NT2/D1 (cell line): ENCODE results near the gene MLLT3.

Experiments
- SUZ12 ChIP-seq: IDR thresholded peaks from 2 replicates; pipeline ENCODE4 v1.6.1; 2011; ENCODE audit not compliant: insufficient read length, insufficient read depth; ENCODE audit errors: extremely low read depth
- YY1 ChIP-seq: IDR thresholded peaks from 2 replicates; pipeline ENCODE4 v1.6.1; 2011; ENCODE audit not compliant: insufficient read length, insufficient read depth

DNA sequence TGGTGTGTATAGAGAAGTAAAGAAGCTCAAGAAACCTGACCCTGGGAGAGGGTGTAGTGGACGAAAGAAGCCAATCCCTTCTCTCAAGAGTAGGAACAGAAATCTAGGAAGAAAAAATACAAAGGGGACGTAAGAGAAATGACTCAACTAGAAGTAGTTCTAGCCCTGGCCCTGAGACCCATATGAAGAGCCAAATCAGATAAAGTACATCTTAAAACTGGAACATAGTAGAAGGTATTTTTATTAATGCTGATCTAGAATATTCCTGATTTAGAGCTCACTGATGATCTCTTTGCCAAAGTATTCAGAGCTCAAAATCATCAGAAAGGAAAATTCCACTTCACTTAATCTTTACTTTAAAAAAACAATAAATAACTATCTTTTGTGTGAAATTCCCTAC lies 184.8 kb downstream of the MLLT3 start:
- TF ChIP-seq YY1: no peak
- TF ChIP-seq SUZ12: no peak
